Measurements from ENCODE around the gene SLC39A11. TPM values are rescaled to one million over a fixed set of nuclear protein-coding genes. Genes with fewer than 3 reads are reported as not detected.
A peak's percentile ranks its signal among the peaks of the same experiment; 100 is the strongest.

The SLC39A11 gene
- total RNA-seq, 1 experiment from 2014 or later, result 15.8 TPM

DNA sequence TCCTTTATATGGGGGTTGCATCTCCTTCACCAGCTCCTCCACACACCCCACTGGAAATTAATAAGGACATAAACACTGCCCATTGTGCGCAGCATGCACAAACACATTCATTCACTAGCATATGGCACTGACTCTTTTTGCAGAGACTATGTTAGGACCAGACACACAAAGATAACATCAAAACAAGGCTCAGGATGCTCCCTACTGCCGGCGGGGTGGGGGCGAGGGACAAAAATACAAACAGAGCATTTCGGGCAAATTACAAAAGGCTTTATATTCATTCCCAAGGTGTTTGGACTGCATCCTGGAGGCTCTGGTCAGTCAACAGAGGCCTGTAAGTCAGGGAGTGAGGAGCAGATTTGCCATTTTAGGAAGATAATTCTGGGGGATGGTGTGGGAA lies 299.7 kb downstream of the SLC39A11 start:
- H3K9me3 Mint-ChIP-seq (ENCODE audit: unreplicated experiment), result peaks cover 19% of the 10 kb centered on the region
- H3K4me3 Mint-ChIP-seq (ENCODE audit: unreplicated experiment), result no peak overlapping the region
- no peaks in the 10 kb centered on the region for H3K4me1 Mint-ChIP-seq (ENCODE audit: insufficient read depth, unreplicated experiment)
- no peaks in the 10 kb centered on the region for H3K27me3 Mint-ChIP-seq (ENCODE audit: insufficient read depth, unreplicated experiment)
- ChIA-PET CTCF (interaction anchor here (0.6 to 0.8 kb wide), 2 partner anchors 14 to 486 kb away, joined by 3 read pairs; no protein-coding TSS in a partner anchor), POLR2A (no interaction called here)
- DNase-seq (ENCODE audit: unreplicated experiment), result no peak
- H3K36me3 Mint-ChIP-seq (ENCODE audit: insufficient read depth, unreplicated experiment), result peaks cover 13% of the 10 kb centered on the region
- no TSS peak for BruUV-seq (replicated peaks)
- intact Hi-C loops (cut with micrococcal nuclease), result no loop called here
- TF ChIP-seq, protein P1, sequence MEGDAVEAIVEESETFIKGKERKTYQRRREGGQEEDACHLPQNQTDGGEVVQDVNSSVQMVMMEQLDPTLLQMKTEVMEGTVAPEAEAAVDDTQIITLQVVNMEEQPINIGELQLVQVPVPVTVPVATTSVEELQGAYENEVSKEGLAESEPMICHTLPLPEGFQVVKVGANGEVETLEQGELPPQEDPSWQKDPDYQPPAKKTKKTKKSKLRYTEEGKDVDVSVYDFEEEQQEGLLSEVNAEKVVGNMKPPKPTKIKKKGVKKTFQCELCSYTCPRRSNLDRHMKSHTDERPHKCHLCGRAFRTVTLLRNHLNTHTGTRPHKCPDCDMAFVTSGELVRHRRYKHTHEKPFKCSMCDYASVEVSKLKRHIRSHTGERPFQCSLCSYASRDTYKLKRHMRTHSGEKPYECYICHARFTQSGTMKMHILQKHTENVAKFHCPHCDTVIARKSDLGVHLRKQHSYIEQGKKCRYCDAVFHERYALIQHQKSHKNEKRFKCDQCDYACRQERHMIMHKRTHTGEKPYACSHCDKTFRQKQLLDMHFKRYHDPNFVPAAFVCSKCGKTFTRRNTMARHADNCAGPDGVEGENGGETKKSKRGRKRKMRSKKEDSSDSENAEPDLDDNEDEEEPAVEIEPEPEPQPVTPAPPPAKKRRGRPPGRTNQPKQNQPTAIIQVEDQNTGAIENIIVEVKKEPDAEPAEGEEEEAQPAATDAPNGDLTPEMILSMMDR (IDR thresholded peaks at IDR 0.05; ENCODE audit: unreplicated experiment), result no peak
- no peak overlapping the region for H3K27ac Mint-ChIP-seq (ENCODE audit: low read depth, unreplicated experiment)

DNA sequence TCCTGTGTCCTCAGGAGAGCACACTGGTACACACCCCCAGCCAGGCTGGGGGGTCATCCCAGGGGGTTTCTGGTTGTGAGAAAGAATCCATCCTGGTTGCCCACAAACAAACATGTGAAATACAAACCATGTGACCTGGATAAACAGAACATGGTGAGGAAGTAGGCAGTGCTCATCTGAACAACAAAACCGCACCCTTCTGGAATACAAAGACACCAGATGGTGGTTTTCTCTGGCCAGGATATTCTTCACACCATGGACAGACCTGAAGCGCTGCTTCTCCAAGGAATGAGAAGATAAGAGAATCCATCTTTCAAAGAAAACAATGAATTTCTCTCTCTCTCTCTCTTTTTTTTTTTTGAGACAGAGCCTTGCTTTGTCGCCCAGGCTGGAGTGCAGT lies 302.3 kb downstream of the SLC39A11 start:
- H3K27me3 Mint-ChIP-seq (ENCODE audit: insufficient read depth, unreplicated experiment), result no peaks in the 10 kb centered on the region
- ChIA-PET POLR2A (no interaction called here), CTCF (no interaction called here)
- peaks cover 10% of the 10 kb centered on the region for H3K9me3 Mint-ChIP-seq (ENCODE audit: unreplicated experiment)
- DNase-seq (ENCODE audit: unreplicated experiment), result no peak
- H3K4me1 Mint-ChIP-seq (ENCODE audit: insufficient read depth, unreplicated experiment), result no peaks in the 10 kb centered on the region
- intact Hi-C loops (cut with micrococcal nuclease), result no loop called here
- H3K4me3 Mint-ChIP-seq (ENCODE audit: unreplicated experiment), result no peak overlapping the region
- peaks cover 15% of the 10 kb centered on the region for H3K36me3 Mint-ChIP-seq (ENCODE audit: insufficient read depth, unreplicated experiment)
- TF ChIP-seq, protein P1 (IDR thresholded peaks at IDR 0.05; ENCODE audit: unreplicated experiment), result no peak
- no peak overlapping the region for H3K27ac Mint-ChIP-seq (ENCODE audit: low read depth, unreplicated experiment)
- BruUV-seq (replicated peaks), result no TSS peak

DNA sequence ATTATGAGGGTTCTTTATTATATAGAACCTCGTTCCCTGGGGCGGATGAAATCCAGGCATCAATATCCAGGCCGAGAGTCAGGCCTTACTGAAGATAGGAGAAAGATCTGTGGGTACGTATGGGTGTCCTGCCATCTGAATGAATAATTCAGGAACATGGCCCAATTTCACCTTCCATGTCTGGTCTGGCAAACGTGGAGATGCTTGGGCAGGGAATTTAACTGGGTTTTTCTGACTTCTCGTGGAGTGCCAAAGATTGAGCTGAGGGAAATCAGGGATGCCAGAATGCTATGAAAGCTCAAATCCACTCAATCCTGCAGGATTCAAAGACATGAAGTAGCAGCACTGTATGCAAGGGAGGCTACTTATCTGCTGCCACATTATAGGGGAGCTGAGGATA lies 302.8 kb downstream of the SLC39A11 start:
- Mint-ChIP-seq H3K36me3 (ENCODE audit: insufficient read depth, unreplicated experiment) (peaks cover 15% of the 10 kb centered on the region), H3K9me3 (ENCODE audit: unreplicated experiment) (peaks cover 5% of the 10 kb centered on the region), H3K4me1 (ENCODE audit: insufficient read depth, unreplicated experiment) (no peaks in the 10 kb centered on the region), H3K4me3 (ENCODE audit: unreplicated experiment) (no peak overlapping the region), H3K27ac (ENCODE audit: low read depth, unreplicated experiment) (no peak overlapping the region), H3K27me3 (ENCODE audit: insufficient read depth, unreplicated experiment) (no peaks in the 10 kb centered on the region)
- DNase-seq (ENCODE audit: unreplicated experiment), result no peak
- BruUV-seq (replicated peaks), result no TSS peak
- ChIA-PET POLR2A (no interaction called here), CTCF (interaction anchor here (0.5 kb wide), 1 partner anchor 26 kb away, joined by 3 read pairs; no protein-coding TSS in a partner anchor)
- TF ChIP-seq, protein P1 (IDR thresholded peaks at IDR 0.05; ENCODE audit: unreplicated experiment), result no peak
- intact Hi-C loops (cut with micrococcal nuclease), result no loop called here

DNA sequence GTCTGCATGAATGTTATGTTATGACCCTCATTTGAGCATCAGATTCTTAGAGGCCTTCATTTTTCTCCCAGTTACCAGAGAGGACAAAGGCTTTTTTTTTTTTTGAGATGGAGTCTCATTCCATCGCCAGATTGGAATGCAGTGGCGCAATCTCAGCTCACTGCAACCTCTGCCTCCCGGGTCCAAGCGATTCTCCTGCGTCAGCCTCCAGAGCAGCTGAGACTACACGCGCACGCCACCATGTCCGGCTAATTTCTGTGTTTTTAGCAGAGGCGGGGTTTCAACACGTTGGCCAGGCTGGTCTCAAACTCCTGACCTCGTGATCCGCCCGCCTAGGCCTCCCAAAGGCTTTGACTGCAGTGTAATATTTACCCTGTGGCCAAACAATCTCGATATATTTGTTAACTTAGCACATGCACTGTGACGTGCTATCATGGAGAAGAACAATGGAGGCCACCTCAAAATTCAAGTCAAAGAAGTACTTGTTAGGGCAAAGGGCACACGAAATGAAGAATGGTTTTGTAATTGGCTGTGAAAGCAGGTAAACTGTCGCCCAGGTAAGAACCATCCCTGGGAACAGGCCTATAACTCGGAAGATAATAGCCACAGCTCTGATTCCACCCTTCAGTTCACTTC lies 303.4 kb downstream of the SLC39A11 start:
- CTCF ChIA-PET, result interaction anchor here (0.5 to 0.6 kb wide), 2 partner anchors 25 to 225 kb away, joined by 3 read pairs; no protein-coding TSS in a partner anchor
- H3K27me3 Mint-ChIP-seq (ENCODE audit: insufficient read depth, unreplicated experiment), result no peaks in the 10 kb centered on the region
- no peak overlapping the region for H3K27ac Mint-ChIP-seq (ENCODE audit: low read depth, unreplicated experiment)

More for the DNA sequence above, 303.4 kb downstream of the SLC39A11 start:
- peak; percentile 11 for DNase-seq (ENCODE audit: unreplicated experiment)
- TF ChIP-seq, protein P1 (IDR thresholded peaks at IDR 0.05; ENCODE audit: unreplicated experiment), result no peak
- no TSS peak for BruUV-seq (replicated peaks)
- no peaks in the 10 kb centered on the region for H3K4me1 Mint-ChIP-seq (ENCODE audit: insufficient read depth, unreplicated experiment)
- peaks cover 15% of the 10 kb centered on the region for H3K36me3 Mint-ChIP-seq (ENCODE audit: insufficient read depth, unreplicated experiment)
- no peaks in the 10 kb centered on the region for H3K9me3 Mint-ChIP-seq (ENCODE audit: unreplicated experiment)
- POLR2A ChIA-PET, result no interaction called here
- intact Hi-C loops (cut with micrococcal nuclease), result no loop called here
- no peak overlapping the region for H3K4me3 Mint-ChIP-seq (ENCODE audit: unreplicated experiment)
